ENCODE results near the gene SYNJ1. TPM values are rescaled to one million over a fixed set of nuclear protein-coding genes. Genes with fewer than 3 reads are reported as not detected.

SYNJ1 gene
- total RNA-seq, 2 donors from 2014 or later: 11.9 to 12.3 TPM

DNA sequence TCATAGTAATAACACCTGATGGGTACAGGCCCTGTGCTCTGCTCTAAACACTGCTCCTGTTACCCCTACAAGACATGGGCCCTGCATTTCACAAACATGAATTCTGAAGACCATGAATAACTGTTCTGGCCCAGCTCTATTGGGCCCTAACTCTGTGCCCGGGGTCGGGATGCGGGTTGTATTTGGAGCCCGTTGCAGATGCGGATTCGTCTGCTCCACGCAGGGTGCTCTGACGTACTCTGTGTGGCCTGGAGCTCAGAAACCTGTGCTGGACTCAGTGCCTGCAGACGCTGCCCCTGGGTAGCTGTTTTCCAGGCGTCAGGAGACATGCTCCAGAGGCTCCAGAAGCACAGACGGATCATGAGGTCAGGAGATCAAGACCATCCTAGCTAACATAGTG is 132.4 kb downstream of the SYNJ1 start:
- ATAC-seq: no peak
- intact Hi-C loops (cut with DNase I): loop anchor here in 1 of 2 donors (5.0 kb wide), 1 partner anchor 193 kb away; no protein-coding TSS in a partner anchor
- no peak for DNase-seq

DNA sequence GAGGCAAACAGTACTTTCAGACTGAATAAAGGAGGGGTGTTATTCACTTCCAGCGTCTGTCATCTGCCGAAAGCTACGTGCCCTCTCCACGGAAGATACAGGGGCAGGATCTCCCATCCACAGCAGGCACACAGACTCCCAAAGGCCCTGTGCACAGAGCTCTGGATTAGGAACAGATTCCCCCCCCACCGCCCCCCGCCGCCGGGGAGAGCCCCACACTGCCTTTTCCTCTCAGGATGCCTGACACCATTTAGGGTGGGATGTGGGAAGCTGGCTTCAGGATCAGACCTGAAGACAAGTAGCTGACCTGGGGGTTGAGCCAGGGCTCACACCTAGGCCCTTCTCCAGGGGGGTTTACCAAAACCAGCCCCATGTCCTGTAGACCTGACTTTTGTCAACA is 134.1 kb downstream of the SYNJ1 start:
- DNase-seq: no peak
- intact Hi-C loops (cut with DNase I): no loop called here
- no peak for ATAC-seq

DNA sequence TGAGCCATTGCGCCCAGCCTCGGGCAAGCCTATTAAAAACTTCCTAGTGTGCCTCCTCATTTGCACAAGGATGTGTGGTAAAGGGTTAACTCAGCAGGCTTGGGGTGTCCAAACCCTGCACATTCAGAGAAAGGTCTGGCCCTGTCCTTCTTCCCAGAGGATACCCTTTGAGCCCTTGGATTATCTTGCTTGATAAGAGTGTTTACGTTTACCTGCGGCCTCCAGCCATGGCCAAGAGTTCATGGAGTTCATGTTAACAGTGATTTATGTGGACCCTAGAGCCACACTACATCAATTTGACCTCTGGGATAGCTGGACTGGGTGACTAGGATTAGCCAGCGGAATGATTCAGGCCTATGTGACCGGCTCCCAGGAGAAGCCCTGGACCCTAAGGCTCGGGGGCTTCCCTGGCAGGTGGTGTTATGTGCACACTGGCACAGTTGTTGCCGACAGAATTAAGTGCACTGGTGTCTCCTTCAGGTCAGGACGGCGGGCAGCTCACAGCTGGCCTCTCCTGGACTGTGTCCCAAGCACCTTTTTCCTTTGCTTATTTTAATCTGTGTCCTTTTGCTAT is 134.8 kb downstream of the SYNJ1 start:
- no peak for DNase-seq
- intact Hi-C loops (cut with DNase I): no loop called here
- no peak for ATAC-seq

DNA sequence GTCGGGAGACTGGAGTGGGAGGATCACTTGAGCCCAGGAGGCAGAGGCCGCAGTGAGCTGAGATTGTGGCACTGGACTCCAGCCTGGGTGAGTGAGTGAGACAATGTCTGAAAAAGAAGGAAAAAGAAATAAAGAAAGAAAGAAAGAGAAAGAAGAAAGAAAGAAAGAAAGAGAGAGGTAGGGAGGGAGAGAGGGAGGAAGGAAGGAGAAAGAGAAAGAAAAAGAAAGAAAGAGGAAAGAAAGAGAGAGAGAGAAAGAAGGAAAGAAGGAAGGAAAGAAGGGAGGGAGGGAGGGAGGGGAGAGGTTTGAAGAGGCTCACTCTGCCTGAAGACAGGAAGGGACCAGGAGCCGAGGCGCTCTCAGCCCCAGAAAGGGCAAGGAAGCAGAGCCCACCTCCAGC is 137.7 kb downstream of the SYNJ1 start:
- ATAC-seq (no peak), DNase-seq (no peak)
- intact Hi-C loops (cut with DNase I): no loop called here

DNA sequence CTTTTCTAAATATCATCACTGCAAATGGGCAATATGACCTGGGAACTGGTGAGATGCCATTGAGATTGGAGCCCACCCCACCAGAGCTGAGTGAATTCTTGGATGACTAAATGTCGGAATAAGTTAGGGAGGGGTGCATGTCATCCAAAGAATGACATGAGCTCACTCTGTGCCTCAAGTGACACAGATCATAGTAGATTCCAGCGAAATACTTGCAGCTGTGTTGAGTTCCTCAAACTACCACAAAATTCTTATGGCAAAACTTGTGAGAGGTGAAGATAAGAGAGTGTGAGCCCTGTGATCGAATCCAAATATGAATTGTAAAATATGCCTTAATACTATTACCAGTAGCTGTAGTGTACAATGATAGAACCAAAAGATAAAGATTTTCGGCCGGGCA is 140.2 kb downstream of the SYNJ1 start:
- intact Hi-C loops (cut with DNase I): no loop called here
- no peak for DNase-seq
- ATAC-seq: no peak

DNA sequence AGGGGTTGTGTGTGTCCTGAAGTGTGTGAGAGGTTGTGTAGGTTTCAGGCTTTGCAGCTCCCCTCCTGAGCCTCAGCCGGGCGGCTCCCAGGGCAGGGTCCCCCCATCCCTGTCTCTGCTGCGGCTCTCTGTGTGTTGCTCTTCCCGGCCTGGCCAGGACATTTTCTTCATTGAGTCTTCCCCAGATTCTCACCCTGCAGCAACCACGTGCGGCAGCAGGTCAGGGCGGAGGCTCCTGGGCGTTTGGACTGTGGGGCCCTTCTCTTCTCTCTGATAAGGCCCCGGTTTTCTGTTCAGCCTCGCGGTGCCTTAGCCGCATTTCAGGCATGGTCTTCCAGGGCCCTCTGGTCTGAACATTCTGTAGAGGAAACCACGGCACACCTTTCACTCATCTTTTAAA is 140.7 kb downstream of the SYNJ1 start:
- ATAC-seq (no peak), DNase-seq (no peak)
- intact Hi-C loops (cut with DNase I): no loop called here

DNA sequence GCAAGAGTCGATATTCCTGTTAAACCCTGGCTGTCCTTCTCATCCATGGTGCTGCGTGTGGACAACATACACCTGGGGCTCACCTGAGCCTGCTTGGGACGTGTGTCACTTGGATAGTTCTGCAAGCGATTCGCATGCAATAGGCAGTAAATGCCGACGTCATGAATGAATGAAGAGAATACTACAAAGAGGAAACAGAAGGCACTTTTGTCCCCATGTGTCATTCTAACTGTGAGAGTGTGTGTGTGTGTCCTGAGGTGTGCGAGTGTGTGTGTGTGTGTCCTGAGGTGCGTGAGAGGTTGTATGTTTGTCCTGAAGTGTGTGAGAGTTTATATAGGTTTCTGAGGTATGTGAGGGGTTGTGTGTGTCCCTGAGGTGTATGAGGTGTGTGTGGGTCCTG is 141.8 kb downstream of the SYNJ1 start:
- no peak for DNase-seq
- ATAC-seq: no peak
- intact Hi-C loops (cut with DNase I): no loop called here

DNA sequence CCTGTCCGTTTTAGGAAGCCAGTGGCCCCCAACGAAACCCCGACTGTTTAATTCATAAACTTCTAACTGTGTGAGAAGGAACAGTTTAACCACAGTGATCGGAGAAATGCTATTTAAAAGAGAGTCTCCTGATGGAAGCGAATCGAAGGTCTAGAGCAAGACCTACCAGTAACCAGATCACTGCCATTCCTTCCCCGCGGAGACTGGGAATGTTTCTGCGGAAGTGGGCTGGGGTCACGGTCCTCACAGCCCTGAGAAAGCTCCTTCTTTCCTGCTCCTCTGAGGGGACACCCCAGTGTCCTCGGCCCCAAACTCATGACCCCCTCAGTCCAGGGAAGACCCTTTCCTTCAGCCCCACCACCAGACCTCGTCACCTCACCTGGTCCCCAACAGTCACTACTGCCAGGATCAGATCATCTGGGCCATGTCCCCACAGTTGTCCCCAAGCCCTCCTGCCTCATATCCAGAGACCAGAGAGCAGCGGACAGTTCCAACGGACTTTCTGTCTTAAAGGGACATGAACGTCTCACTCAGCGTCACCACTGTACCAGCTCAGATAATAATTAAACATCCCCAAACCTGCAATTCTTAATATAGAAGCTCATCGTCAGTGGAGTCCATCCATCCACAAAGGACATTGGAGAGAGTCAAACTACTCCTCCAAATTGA is 142.6 kb downstream of the SYNJ1 start, which contains the start of gene TCP10L:
TSS of gene TCP10L (minus strand) at position 482 of the 669 bp plus-strand sequence. CDS start 1,219 bp downstream, outside the sequence.
- no peak for ATAC-seq
- intact Hi-C loops (cut with DNase I): no loop called here

DNA sequence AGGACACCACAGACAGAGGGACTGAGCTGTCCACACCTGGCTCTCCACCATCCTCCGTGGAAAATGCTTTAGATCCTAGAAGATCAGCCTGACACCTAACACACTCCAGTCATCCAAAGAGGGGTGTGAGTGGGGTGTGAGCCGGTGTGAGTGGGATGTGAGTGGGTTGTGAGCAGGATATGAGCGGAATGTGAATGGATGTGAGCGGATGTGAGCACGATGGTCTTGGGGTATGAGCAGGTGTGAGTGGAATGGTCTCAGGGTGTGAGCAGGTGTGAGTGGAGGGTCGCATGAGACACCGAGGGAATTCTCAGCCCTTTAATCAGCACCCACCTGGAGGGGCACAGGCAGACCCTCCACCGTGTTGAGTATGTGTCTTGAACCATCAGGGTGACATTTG is 143.3 kb downstream of the SYNJ1 start:
- intact Hi-C loops (cut with DNase I): no loop called here
- DNase-seq: no peak
- no peak for ATAC-seq

More for the DNA sequence above, 142.6 kb downstream of the SYNJ1 start, which contains the start of gene TCP10L:
- no peak for DNase-seq

DNA sequence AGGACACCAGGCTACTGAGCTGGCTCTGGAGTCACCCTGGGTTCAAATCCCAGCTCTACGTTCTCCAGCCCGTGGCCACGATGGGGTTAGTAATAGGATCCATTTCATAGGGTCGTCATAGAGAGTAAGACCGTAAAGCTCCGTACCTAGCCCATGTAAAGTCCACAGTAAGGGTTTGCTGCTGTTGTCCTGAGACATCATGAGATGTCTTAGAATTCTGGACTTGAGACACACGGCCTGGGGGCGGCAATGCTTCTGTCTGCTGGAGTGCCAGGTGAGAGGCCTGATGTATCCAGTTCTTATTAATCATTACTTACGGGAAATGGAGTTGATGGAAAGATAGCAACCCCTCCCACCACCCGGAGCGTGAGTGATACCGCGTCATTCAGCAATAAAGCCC is 146.1 kb downstream of the SYNJ1 start:
- intact Hi-C loops (cut with DNase I): no loop called here
- DNase-seq (no peak), ATAC-seq (no peak)

DNA sequence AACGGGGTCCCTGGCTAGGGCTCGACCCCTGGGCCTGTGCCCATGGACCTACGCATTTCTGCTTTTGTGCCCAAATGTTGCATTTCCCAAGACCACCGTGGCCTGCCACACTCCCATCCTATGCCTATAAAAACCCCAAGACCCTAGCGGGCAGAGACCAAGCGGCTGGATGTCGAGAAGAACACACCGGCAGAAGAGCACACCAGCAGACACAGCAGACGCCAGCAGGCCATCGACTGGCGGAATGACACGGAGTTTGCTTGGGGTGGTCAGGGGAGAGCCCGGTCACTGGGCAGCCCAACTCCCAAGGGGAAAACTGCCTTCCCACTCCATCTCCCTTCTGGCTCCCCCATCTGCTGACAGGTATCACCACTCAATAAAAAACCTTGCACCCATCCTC is 146.9 kb downstream of the SYNJ1 start:
- ATAC-seq (no peak), DNase-seq (no peak)
- intact Hi-C loops (cut with DNase I): no loop called here

Other genes with a start within 250 kb of the SYNJ1 start
- 1 to 10 TPM; 1.9 to 2.6 TPM for gene TCP10L, start 142.5 kb downstream of the SYNJ1 start, total RNA-seq
- gene CFAP298, start 115.6 kb downstream of the SYNJ1 start, total RNA-seq: 10 to 100 TPM; 18.5 to 24.0 TPM
- 10 to 100 TPM; 13.3 to 17.4 TPM for gene PAXBP1, start 43.7 kb upstream of the SYNJ1 start, total RNA-seq

Measured in left cardiac atrium (tissue), 4 donors.